Endothelial cell of umbilical vein (primary cell): ENCODE data around the gene ROPN1L.

Experiments
- EZH2 ChIP-seq: IDR thresholded peaks from 2 replicates; pipeline ENCODE4 v1.6.1; 2012; ENCODE audit warnings: borderline replicate concordance, low read depth, mild to moderate bottlenecking, moderate library complexity, low read length, inconsistent platforms; ENCODE audit not compliant: severe bottlenecking
- FOS ChIP-seq: IDR thresholded peaks from 2 replicates; pipeline ENCODE4 v1.6.1; 2011; ENCODE audit warnings: mild to moderate bottlenecking, low read length, moderate library complexity, borderline replicate concordance; ENCODE audit not compliant: insufficient read depth
- GATA2 ChIP-seq: IDR thresholded peaks from 2 replicates; pipeline ENCODE4 v1.7.0; 2011; ENCODE audit warnings: low read depth, mild to moderate bottlenecking, moderate library complexity, mixed read lengths, low read length; ENCODE audit not compliant: insufficient read length, insufficient read depth
- JUN ChIP-seq: IDR thresholded peaks from 2 replicates; pipeline ENCODE4 v1.6.1; 2011; ENCODE audit warnings: borderline replicate concordance, low read depth; ENCODE audit not compliant: insufficient read length, insufficient read depth
- MYC ChIP-seq: IDR thresholded peaks from one replicate; pipeline ENCODE4 v1.6.1; 2011; ENCODE audit warnings: mild to moderate bottlenecking, low read depth, low read length
- POLR2A ChIP-seq: IDR thresholded peaks from 2 replicates; pipeline ENCODE4 v1.6.1; 2012; ENCODE audit warnings: low read depth, mild to moderate bottlenecking, control low read depth, low read length
- POLR2AphosphoS5 ChIP-seq: IDR thresholded peaks from 2 replicates; pipeline ENCODE4 v1.6.1; 2012; ENCODE audit warnings: low read depth, mild to moderate bottlenecking, control low read depth, low read length, moderate library complexity; ENCODE audit not compliant: insufficient read depth
- TF ChIP-seq, protein P1 (sequence below), 2 donors: IDR thresholded peaks; 1 replicate in 1 of 2; 2 replicates in 1 of 2; pipeline ENCODE4 v1.5.1; 2011; ENCODE audit warnings: low read length in 2 of 2, mild to moderate bottlenecking in 2 of 2, moderate library complexity in 2 of 2, control low read depth in 1 of 2, inconsistent platforms in 1 of 2, low read depth in 1 of 2; ENCODE audit not compliant: insufficient read depth in 1 of 2; ENCODE audit errors: extremely low read depth in 1 of 2
- TF ChIP-seq, protein P2 (sequence below): IDR thresholded peaks from 2 replicates; pipeline ENCODE4 v1.6.1; 2011; ENCODE audit not compliant: insufficient read depth, insufficient read length

DNA sequence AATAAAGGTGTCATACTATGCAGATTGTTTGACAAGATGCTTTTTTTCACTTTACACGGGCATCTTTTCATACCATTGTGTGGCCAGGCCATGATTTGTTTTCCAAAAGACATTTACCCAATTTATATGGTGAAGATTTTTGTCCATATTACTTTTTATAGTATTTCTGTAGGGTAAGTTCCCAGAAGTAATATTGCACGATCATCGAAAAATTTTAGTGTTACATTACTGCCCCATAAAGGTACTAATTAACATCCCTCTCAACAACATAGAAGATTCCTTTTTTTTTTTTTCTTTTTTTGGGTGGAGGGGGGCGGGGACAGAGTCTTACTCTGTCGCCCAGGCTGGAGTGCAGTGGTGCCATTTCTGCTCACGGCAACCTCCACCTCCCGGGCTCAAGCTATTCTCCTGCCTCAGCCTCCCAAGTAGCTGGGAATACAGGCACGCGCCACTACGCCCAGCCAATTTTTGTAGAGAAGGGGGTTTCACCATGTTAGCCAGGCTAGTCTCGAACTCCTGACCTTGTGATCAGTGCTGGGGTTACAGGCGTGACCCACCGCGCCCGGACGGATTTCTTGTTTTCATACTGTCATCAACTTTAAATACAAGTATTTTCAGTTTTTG is 1.2 kb upstream of the ROPN1L start:
- TF ChIP-seq POLR2A (no peak), JUN (no peak), POLR2AphosphoS5 (no peak), EZH2 (no peak), GATA2 (no peak), MYC (no peak), FOS (no peak)
- TF ChIP-seq, protein P1, sequence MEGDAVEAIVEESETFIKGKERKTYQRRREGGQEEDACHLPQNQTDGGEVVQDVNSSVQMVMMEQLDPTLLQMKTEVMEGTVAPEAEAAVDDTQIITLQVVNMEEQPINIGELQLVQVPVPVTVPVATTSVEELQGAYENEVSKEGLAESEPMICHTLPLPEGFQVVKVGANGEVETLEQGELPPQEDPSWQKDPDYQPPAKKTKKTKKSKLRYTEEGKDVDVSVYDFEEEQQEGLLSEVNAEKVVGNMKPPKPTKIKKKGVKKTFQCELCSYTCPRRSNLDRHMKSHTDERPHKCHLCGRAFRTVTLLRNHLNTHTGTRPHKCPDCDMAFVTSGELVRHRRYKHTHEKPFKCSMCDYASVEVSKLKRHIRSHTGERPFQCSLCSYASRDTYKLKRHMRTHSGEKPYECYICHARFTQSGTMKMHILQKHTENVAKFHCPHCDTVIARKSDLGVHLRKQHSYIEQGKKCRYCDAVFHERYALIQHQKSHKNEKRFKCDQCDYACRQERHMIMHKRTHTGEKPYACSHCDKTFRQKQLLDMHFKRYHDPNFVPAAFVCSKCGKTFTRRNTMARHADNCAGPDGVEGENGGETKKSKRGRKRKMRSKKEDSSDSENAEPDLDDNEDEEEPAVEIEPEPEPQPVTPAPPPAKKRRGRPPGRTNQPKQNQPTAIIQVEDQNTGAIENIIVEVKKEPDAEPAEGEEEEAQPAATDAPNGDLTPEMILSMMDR (IDR thresholded peaks at IDR 0.05; ENCODE audit: extremely low read depth in 1 of 2, insufficient read depth in 1 of 2, low read depth in 1 of 2, low read length in 2 of 2) = no peak
- TF ChIP-seq, protein P2, sequence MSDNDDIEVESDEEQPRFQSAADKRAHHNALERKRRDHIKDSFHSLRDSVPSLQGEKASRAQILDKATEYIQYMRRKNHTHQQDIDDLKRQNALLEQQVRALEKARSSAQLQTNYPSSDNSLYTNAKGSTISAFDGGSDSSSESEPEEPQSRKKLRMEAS = no peak
